ENCODE measurements around the gene MLIP.

DNA sequence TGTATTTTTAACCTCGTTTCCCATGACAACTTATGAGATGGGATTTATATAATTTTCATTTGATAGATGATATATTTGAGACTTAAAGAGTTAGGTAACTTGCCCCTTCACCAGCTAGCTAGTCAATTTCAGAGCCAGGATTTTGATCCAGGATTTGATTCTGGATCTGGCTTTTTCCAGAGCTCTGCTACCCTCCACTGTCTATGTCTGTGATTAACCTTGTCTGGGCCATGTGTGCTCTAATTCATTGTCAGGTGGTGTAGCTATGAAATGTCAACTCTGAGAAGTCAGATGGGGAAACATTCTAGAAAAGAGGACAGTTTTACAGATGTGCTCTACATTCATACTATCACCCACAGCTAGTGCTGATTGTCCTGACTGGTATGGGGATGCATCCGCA, 42.5 kb upstream of the MLIP start:
- TF ChIP-seq, protein P1, sequence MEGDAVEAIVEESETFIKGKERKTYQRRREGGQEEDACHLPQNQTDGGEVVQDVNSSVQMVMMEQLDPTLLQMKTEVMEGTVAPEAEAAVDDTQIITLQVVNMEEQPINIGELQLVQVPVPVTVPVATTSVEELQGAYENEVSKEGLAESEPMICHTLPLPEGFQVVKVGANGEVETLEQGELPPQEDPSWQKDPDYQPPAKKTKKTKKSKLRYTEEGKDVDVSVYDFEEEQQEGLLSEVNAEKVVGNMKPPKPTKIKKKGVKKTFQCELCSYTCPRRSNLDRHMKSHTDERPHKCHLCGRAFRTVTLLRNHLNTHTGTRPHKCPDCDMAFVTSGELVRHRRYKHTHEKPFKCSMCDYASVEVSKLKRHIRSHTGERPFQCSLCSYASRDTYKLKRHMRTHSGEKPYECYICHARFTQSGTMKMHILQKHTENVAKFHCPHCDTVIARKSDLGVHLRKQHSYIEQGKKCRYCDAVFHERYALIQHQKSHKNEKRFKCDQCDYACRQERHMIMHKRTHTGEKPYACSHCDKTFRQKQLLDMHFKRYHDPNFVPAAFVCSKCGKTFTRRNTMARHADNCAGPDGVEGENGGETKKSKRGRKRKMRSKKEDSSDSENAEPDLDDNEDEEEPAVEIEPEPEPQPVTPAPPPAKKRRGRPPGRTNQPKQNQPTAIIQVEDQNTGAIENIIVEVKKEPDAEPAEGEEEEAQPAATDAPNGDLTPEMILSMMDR (conservative IDR thresholded peaks at IDR 0.05), result no peak
- no peak for TF ChIP-seq ZFX (IDR thresholded peaks at IDR 0.05)
